ENCODE results near the gene PDLIM1. TPM values are rescaled to one million over a fixed set of nuclear protein-coding genes. Genes with fewer than 3 reads are reported as not detected.

Gene PDLIM1
- total RNA-seq, 2 donors from 2014 or later, result 93.9 to 158 TPM

DNA sequence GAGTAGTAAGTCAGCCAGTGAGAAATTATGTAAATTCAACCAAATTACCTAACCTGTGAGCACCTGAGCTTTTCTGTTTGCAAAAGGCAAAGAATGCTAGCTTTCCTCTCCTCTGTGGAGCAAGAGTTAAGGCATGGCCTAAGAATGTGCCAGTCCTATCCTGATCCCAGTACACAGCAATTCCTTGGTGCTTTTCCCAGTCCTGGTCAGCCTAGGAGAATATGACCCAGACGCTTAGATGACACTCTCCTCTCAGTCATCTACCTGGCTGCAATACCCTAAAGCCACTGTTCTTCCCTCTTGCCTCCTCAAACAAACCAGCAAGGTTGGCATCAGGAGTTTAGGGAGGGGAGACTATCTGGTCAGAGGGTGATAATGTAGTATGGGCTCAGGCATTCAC, 4.1 kb downstream of the PDLIM1 start:
- 43% methylated on average over 1 of the region's 1 CpG; no CpG with 5 or more reads in 1 of the 2 experiments for WGBS, 2 experiments (ENCODE audit: insufficient coverage in 1 of 2, insufficient read length in 1 of 2)
- peaks cover 3% of the 10 kb centered on the region for H3K36me3 Mint-ChIP-seq (ENCODE audit: low read depth)
- Histone ChIP-seq H3K27me3 (ENCODE audit: control insufficient read depth, insufficient read depth, low read length, poor library complexity, severe bottlenecking) (peaks cover 4% of the 10 kb centered on the region), H3K9ac (ENCODE audit: extremely low read depth, low read length, poor library complexity, severe bottlenecking) (no peak overlapping the region), H3K4me1 (ENCODE audit: control insufficient read depth, insufficient read depth, low read length) (peaks cover 15% of the 10 kb centered on the region), H3K4me3 (ENCODE audit: low read length) (peak overlapping the region; percentile 93), H3K9me3 (ENCODE audit: control insufficient read depth, low read length) (no peaks in the 10 kb centered on the region), H3K36me3 (ENCODE audit: control insufficient read depth, insufficient read depth, low read length) (peaks cover 61% of the 10 kb centered on the region), H3K27ac (ENCODE audit: low read depth, low read length) (no peak overlapping the region)
- H3K27ac Mint-ChIP-seq, result peak overlapping the region; percentile 7
- DNase-seq, result no peak
- TF ChIP-seq, protein P1, sequence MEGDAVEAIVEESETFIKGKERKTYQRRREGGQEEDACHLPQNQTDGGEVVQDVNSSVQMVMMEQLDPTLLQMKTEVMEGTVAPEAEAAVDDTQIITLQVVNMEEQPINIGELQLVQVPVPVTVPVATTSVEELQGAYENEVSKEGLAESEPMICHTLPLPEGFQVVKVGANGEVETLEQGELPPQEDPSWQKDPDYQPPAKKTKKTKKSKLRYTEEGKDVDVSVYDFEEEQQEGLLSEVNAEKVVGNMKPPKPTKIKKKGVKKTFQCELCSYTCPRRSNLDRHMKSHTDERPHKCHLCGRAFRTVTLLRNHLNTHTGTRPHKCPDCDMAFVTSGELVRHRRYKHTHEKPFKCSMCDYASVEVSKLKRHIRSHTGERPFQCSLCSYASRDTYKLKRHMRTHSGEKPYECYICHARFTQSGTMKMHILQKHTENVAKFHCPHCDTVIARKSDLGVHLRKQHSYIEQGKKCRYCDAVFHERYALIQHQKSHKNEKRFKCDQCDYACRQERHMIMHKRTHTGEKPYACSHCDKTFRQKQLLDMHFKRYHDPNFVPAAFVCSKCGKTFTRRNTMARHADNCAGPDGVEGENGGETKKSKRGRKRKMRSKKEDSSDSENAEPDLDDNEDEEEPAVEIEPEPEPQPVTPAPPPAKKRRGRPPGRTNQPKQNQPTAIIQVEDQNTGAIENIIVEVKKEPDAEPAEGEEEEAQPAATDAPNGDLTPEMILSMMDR (conservative IDR thresholded peaks at IDR 0.05), result no peak
- peaks cover 6% of the 10 kb centered on the region for H3K27me3 Mint-ChIP-seq (ENCODE audit: insufficient read depth)
- no peaks in the 10 kb centered on the region for H3K9me3 Mint-ChIP-seq
- H3K4me1 Mint-ChIP-seq, result peaks cover 37% of the 10 kb centered on the region
- H3K4me3 Mint-ChIP-seq, result no peak overlapping the region

DNA sequence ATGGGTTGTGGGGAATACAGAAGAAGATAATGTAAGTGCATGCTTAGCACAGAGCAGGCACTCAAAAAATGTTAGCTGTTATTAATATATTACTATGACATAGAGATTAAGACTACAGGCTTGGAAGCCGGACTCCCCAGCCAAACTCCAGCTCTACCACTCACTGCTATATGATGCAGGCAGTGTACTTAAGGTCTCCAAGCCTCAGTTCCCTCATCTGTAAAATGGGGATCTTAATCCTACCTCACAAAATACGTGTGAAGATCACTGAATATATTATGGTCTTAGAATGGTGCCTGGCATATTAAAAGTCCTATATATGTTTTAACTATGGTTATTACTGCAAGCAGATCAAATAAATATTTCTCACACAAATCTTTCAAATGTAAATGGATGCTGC, 5.2 kb downstream of the PDLIM1 start:
- Mint-ChIP-seq H3K4me1 (peaks cover 45% of the 10 kb centered on the region), H3K4me3 (no peak overlapping the region), H3K27me3 (ENCODE audit: insufficient read depth) (no peaks in the 10 kb centered on the region), H3K36me3 (ENCODE audit: low read depth) (peaks cover 3% of the 10 kb centered on the region), H3K9me3 (no peaks in the 10 kb centered on the region), H3K27ac (no peak overlapping the region)
- no peaks in the 10 kb centered on the region for H3K27me3 ChIP-seq (ENCODE audit: control insufficient read depth, insufficient read depth, low read length, poor library complexity, severe bottlenecking)
- peak overlapping the region; percentile 19 for H3K4me3 ChIP-seq (ENCODE audit: low read length)
- H3K9ac ChIP-seq (ENCODE audit: extremely low read depth, low read length, poor library complexity, severe bottlenecking), result no peak overlapping the region
- no peak for DNase-seq
- H3K9me3 ChIP-seq (ENCODE audit: control insufficient read depth, low read length), result no peaks in the 10 kb centered on the region
- peaks cover 15% of the 10 kb centered on the region for H3K4me1 ChIP-seq (ENCODE audit: control insufficient read depth, insufficient read depth, low read length)
- peaks cover 72% of the 10 kb centered on the region for H3K36me3 ChIP-seq (ENCODE audit: control insufficient read depth, insufficient read depth, low read length)
- H3K27ac ChIP-seq (ENCODE audit: low read depth, low read length), result no peak overlapping the region
- WGBS, 2 experiments (ENCODE audit: insufficient coverage in 1 of 2, insufficient read length in 1 of 2), result 100% methylated on average over 1 of the region's 2 CpGs; no CpG with 5 or more reads in 1 of the 2 experiments
- TF ChIP-seq, protein P1 (conservative IDR thresholded peaks at IDR 0.05), result no peak

DNA sequence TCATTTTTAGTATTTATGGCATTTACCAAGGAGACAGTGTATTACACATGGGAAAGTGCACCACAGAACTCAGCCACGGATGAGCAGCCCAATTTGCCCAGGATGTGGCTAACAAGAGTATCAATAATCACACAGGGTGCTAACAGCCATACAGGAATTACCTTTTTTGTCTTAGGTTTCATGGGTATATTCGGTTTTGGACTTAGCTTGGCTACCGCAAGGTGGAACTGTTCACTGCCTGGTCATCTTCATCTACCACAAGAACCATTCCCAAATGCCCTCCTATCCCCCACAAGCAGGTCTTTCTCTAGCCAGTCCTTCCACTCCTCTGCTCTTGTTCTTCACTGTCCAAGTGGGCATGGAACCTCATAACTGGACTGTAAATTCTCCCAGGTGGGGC, 6.0 kb downstream of the PDLIM1 start:
- H3K36me3 ChIP-seq (ENCODE audit: control insufficient read depth, insufficient read depth, low read length), result peaks cover 77% of the 10 kb centered on the region
- WGBS, 2 experiments (ENCODE audit: insufficient coverage in 1 of 2, insufficient read length in 1 of 2), result 87 to 89% methylated on average over 3 of the region's 3 CpGs

More for the DNA sequence above, 6.0 kb downstream of the PDLIM1 start:
- H3K27ac ChIP-seq (ENCODE audit: low read depth, low read length), result no peak overlapping the region
- peaks cover 15% of the 10 kb centered on the region for H3K4me1 ChIP-seq (ENCODE audit: control insufficient read depth, insufficient read depth, low read length)
- TF ChIP-seq, protein P1 (conservative IDR thresholded peaks at IDR 0.05), result no peak
- H3K27me3 ChIP-seq (ENCODE audit: control insufficient read depth, insufficient read depth, low read length, poor library complexity, severe bottlenecking), result no peaks in the 10 kb centered on the region
- no peak for DNase-seq
- Mint-ChIP-seq H3K36me3 (ENCODE audit: low read depth) (peaks cover 3% of the 10 kb centered on the region), H3K9me3 (no peaks in the 10 kb centered on the region), H3K27ac (peak overlapping the region; percentile 20), H3K27me3 (ENCODE audit: insufficient read depth) (no peaks in the 10 kb centered on the region), H3K4me3 (no peak overlapping the region), H3K4me1 (peaks cover 48% of the 10 kb centered on the region)
- H3K9me3 ChIP-seq (ENCODE audit: control insufficient read depth, low read length), result no peaks in the 10 kb centered on the region
- H3K9ac ChIP-seq (ENCODE audit: extremely low read depth, low read length, poor library complexity, severe bottlenecking), result no peak overlapping the region
- H3K4me3 ChIP-seq (ENCODE audit: low read length), result peak overlapping the region; percentile 19
